ENCODE data around the gene SORCS1. TPM values are rescaled to one million over a fixed set of nuclear protein-coding genes. Genes with fewer than 3 reads are reported as not detected.

The SORCS1 gene
- total RNA-seq, 4 donors from 2014 or later = 34.3 to 85.0 (median 49.3) TPM

GRCh38 chr10:107157071-107157470 is 7.4 kb downstream of the SORCS1 start:
- H3K4me3 ChIP-seq = no peak overlapping the region
- H3K27me3 ChIP-seq = no peaks in the 10 kb centered on the region
- peaks cover 0 to 6% (median 0%) of the 10 kb centered on the region in 4 donors for H3K9me3 ChIP-seq
- DNase-seq (ENCODE audit: low spot score in 2 of 2) = no peak
- H3K36me3 ChIP-seq = peaks cover 0 to 6% (median 0%) of the 10 kb centered on the region in 3 donors
- no peak overlapping the region for H3K27ac ChIP-seq
- TF ChIP-seq POLR2A (IDR thresholded peaks at IDR 0.05) (no peak), CTCF (IDR thresholded peaks at IDR 0.05) (no peak), EP300 (IDR thresholded peaks at IDR 0.05) (no peak)
- no peaks in the 10 kb centered on the region for H3K4me1 ChIP-seq
- WGBS, 2 donors = 63 to 71% methylated on average over 1 of the region's 1 CpG

- peaks cover 0 to 17% (median 0%) of the 10 kb centered on the region in 3 donors for H3K36me3 ChIP-seq
- H3K4me3 ChIP-seq = no peak overlapping the region
- TF ChIP-seq CTCF (IDR thresholded peaks at IDR 0.05) (no peak), POLR2A (IDR thresholded peaks at IDR 0.05) (no peak), EP300 (IDR thresholded peaks at IDR 0.05) (no peak)
- 100% methylated on average over 1 of the region's 1 CpG for WGBS, 2 donors
- H3K9me3 ChIP-seq = peaks cover 0 to 9% (median 0%) of the 10 kb centered on the region in 4 donors
- no peaks in the 10 kb centered on the region for H3K27me3 ChIP-seq
- H3K27ac ChIP-seq = no peak overlapping the region
- DNase-seq (ENCODE audit: low spot score in 2 of 2) = no peak
- H3K4me1 ChIP-seq = no peaks in the 10 kb centered on the region
Measured at GRCh38 chr10:107152087-107152486, 12.4 kb downstream of the SORCS1 start.

- Histone ChIP-seq H3K4me1 (peaks cover 0 to 3% (median 0%) of the 10 kb centered on the region in 4 donors), H3K9me3 (peaks cover 0 to 9% (median 0%) of the 10 kb centered on the region in 4 donors), H3K36me3 (peaks cover 0 to 17% (median 0%) of the 10 kb centered on the region in 3 donors), H3K27ac (no peak overlapping the region), H3K27me3 (no peaks in the 10 kb centered on the region), H3K4me3 (no peak overlapping the region)
- DNase-seq (ENCODE audit: low spot score in 2 of 2) = no peak
- TF ChIP-seq EP300 (IDR thresholded peaks at IDR 0.05) (no peak), POLR2A (IDR thresholded peaks at IDR 0.05) (no peak), CTCF (IDR thresholded peaks at IDR 0.05) (no peak)
- WGBS, 2 donors = 92 to 96% methylated on average over 6 of the region's 6 CpGs
Measured at GRCh38 chr10:107148906-107149305, 15.6 kb downstream of the SORCS1 start.

- 37 to 46% methylated on average over 4 of the region's 4 CpGs for WGBS, 2 donors
- peaks cover 0 to 17% (median 6%) of the 10 kb centered on the region in 4 donors for H3K4me1 ChIP-seq
- H3K27ac ChIP-seq = peak overlapping the region in 2 of 4 donors; percentile 59 to 70
- H3K4me3 ChIP-seq = no peak overlapping the region
- no peaks in the 10 kb centered on the region for H3K9me3 ChIP-seq
- no peak for DNase-seq (ENCODE audit: low spot score in 2 of 2)
- TF ChIP-seq EP300 (IDR thresholded peaks at IDR 0.05) = no peak
- TF ChIP-seq CTCF (IDR thresholded peaks at IDR 0.05) = peak in 1 of 5 experiments; percentile 14
- TF ChIP-seq POLR2A (IDR thresholded peaks at IDR 0.05) = no peak
- no peaks in the 10 kb centered on the region for H3K27me3 ChIP-seq
- H3K36me3 ChIP-seq = no peaks in the 10 kb centered on the region
Measured at GRCh38 chr10:107144490-107144889, 20.0 kb downstream of the SORCS1 start.

GRCh38 chr10:107141524-107142061 is 22.9 kb downstream of the SORCS1 start:
- Histone ChIP-seq H3K4me3 (no peak overlapping the region), H3K4me1 (peaks cover 0 to 17% (median 6%) of the 10 kb centered on the region in 4 donors), H3K36me3 (no peaks in the 10 kb centered on the region), H3K9me3 (no peaks in the 10 kb centered on the region), H3K27me3 (no peaks in the 10 kb centered on the region), H3K27ac (peak overlapping the region in 2 of 4 donors; percentile 7 to 11)
- no peak for TF ChIP-seq CTCF (IDR thresholded peaks at IDR 0.05)
- DNase-seq (ENCODE audit: low spot score in 2 of 2) = no peak
- 14 to 15% methylated on average over 2 of the region's 2 CpGs for WGBS, 2 donors

Measured in tibial nerve (tissue), 4 donors.